Astrocyte (in vitro differentiated cells and primary cell): ENCODE measurements around the gene SRMS. TPM values are rescaled to one million over a fixed set of nuclear protein-coding genes. Genes with fewer than 3 reads are reported as not detected.

Experiments used
- DNase-seq: peaks from one replicate; pipeline ENCODE4 v3.0.0-alpha.2; 2010; ENCODE audit warnings: low read depth
- FAIRE-seq: peaks from 2 replicates; lab custom pipeline; 2011; peaks lifted over from hg19 to GRCh38; lab: Jason Lieb, UNC
- H2AFZ ChIP-seq: 2 replicates; pipeline ENCODE4 v1.6.0; 2012; ENCODE audit warnings: low read depth, low read length, inconsistent platforms
- H3K27ac ChIP-seq: 2 replicates; pipeline ENCODE4 v1.5.1; 2011; ENCODE audit warnings: low read depth, low read length, inconsistent platforms
- H3K27me3 ChIP-seq: 2 replicates; pipeline ENCODE4 v1.6.0; 2011; ENCODE audit warnings: low read length, inconsistent platforms; ENCODE audit not compliant: insufficient read depth
- H3K36me3 ChIP-seq: 2 replicates; pipeline ENCODE4 v1.5.1; 2011; ENCODE audit warnings: low read length, inconsistent platforms; ENCODE audit not compliant: insufficient read depth
- H3K4me1 ChIP-seq: 2 replicates; pipeline ENCODE4 v1.5.1; 2011; ENCODE audit warnings: low read length, inconsistent platforms; ENCODE audit not compliant: insufficient read depth
- H3K4me2 ChIP-seq: 2 replicates; pipeline ENCODE4 v1.6.0; 2012; ENCODE audit warnings: low read length, inconsistent platforms
- H3K4me3 ChIP-seq: 2 replicates; pipeline ENCODE4 v1.5.1; 2011; ENCODE audit warnings: low read depth, mild to moderate bottlenecking, low read length, inconsistent platforms; ENCODE audit not compliant: insufficient read depth
- H3K79me2 ChIP-seq: 2 replicates; pipeline ENCODE4 v1.6.0; 2012; ENCODE audit warnings: mild to moderate bottlenecking, low read length, inconsistent platforms; ENCODE audit not compliant: insufficient read depth
- H3K9ac ChIP-seq: 2 replicates; pipeline ENCODE4 v1.6.0; 2012; ENCODE audit warnings: mild to moderate bottlenecking, low read length, inconsistent platforms
- H3K9me3 ChIP-seq: 2 replicates; pipeline ENCODE4 v1.5.1; 2012; ENCODE audit warnings: low read depth, mild to moderate bottlenecking, low read length, inconsistent platforms; ENCODE audit not compliant: insufficient read depth
- H4K20me1 ChIP-seq: 2 replicates; pipeline ENCODE4 v1.6.0; 2012; ENCODE audit warnings: low read length, inconsistent platforms; ENCODE audit not compliant: insufficient read depth
- H3K27ac Mint-ChIP-seq: one replicate; pipeline ENCODE4 v1.8.0; 2021; ENCODE audit warnings: mild to moderate bottlenecking, mixed read lengths; ENCODE audit not compliant: unreplicated experiment
- H3K27me3 Mint-ChIP-seq: one replicate; pipeline ENCODE4 v1.8.0; 2021; ENCODE audit warnings: low read depth, mixed read lengths; ENCODE audit not compliant: unreplicated experiment
- H3K36me3 Mint-ChIP-seq: one replicate; pipeline ENCODE4 v1.8.0; 2021; ENCODE audit warnings: low read depth, mixed read lengths; ENCODE audit not compliant: unreplicated experiment
- H3K4me1 Mint-ChIP-seq: one replicate; pipeline ENCODE4 v1.8.0; 2021; ENCODE audit warnings: low read depth, mixed read lengths; ENCODE audit not compliant: unreplicated experiment
- H3K4me3 Mint-ChIP-seq: one replicate; pipeline ENCODE4 v1.8.0; 2021; ENCODE audit warnings: mild to moderate bottlenecking, moderate library complexity, mixed read lengths; ENCODE audit not compliant: unreplicated experiment
- H3K9me3 Mint-ChIP-seq: one replicate; pipeline ENCODE4 v1.8.0; 2021; ENCODE audit warnings: mild to moderate bottlenecking, mixed read lengths; ENCODE audit not compliant: unreplicated experiment
- CTCF ChIP-seq: IDR thresholded peaks from 2 replicates; pipeline ENCODE4 v1.5.1; 2011; ENCODE audit warnings: low read depth, mild to moderate bottlenecking, inconsistent platforms, low read length, moderate library complexity; ENCODE audit not compliant: insufficient read depth
- EZH2 ChIP-seq: IDR thresholded peaks from 2 replicates; pipeline ENCODE4 v1.6.1; 2012; ENCODE audit warnings: mild to moderate bottlenecking, low read length, inconsistent platforms; ENCODE audit not compliant: insufficient read depth
- total RNA-seq: library from RNA; stranded (reverse); gene quantifications from 2 replicates; pipeline ENCODE4 v1.2.1, GENCODE V29; 2021

SRMS gene
- total RNA-seq, 1 donor from 2014 or later: 0.14 TPM

- Histone ChIP-seq H4K20me1 (no peaks in the 10 kb centered on the region), H3K4me2 (no peak overlapping the region), H2AFZ (no peak overlapping the region), H3K79me2 (no peaks in the 10 kb centered on the region), H3K4me3 (no peak overlapping the region), H3K27me3 (peaks cover 2% of the 10 kb centered on the region), H3K36me3 (no peaks in the 10 kb centered on the region), H3K27ac (no peak overlapping the region), H3K4me1 (no peaks in the 10 kb centered on the region), H3K9ac (no peak overlapping the region), H3K9me3 (no peaks in the 10 kb centered on the region)
- Mint-ChIP-seq H3K4me3 (no peak overlapping the region), H3K27ac (no peak overlapping the region), H3K36me3 (peaks cover 2% of the 10 kb centered on the region), H3K9me3 (peaks cover 5% of the 10 kb centered on the region), H3K4me1 (no peaks in the 10 kb centered on the region), H3K27me3 (peaks cover 13% of the 10 kb centered on the region)
- no peak for FAIRE-seq
- DNase-seq: no peak
- TF ChIP-seq EZH2 (no peak), CTCF (no peak)
These were observed 53.5 kb downstream of the SRMS start for GRCh38 chr20:63494084-63494419.

DNA sequence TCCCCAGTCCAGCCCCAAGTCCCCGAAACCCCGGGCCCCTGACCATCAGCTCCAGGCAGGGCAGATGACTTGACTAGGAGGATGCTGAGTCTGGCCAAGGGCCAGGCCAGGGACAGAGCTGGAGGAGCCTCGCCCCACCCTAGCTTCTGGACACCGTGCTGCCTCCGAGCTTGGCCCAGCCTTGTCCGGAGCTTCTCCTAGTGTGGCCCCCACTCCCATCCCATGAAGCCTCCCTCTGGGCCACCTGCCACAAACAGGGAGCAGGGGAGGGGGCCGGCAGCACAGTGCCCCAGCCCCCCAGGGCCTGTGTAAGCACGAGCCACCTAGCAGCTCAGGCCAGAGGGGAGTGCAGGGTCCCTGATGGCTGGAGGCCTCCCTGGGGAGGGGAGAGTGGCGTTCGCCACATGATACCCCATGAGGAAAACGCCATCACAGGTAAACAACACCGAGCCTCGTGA, 54.0 kb downstream of the SRMS start:
- no peak overlapping the region for H2AFZ ChIP-seq
- Mint-ChIP-seq H3K4me3 (no peak overlapping the region), H3K4me1 (no peaks in the 10 kb centered on the region), H3K27ac (no peak overlapping the region), H3K36me3 (peaks cover 2% of the 10 kb centered on the region), H3K27me3 (peaks cover 13% of the 10 kb centered on the region), H3K9me3 (peaks cover 5% of the 10 kb centered on the region)
- H4K20me1 ChIP-seq: no peaks in the 10 kb centered on the region
- H3K79me2 ChIP-seq: no peaks in the 10 kb centered on the region
- no peak for FAIRE-seq
- no peak for DNase-seq
- no peak overlapping the region for H3K4me2 ChIP-seq
- TF ChIP-seq CTCF (no peak), EZH2 (no peak)
- no peaks in the 10 kb centered on the region for H3K9me3 ChIP-seq
- peaks cover 2% of the 10 kb centered on the region for H3K27me3 ChIP-seq
- no peaks in the 10 kb centered on the region for H3K36me3 ChIP-seq
- no peaks in the 10 kb centered on the region for H3K4me1 ChIP-seq
- H3K4me3 ChIP-seq: no peak overlapping the region
- no peak overlapping the region for H3K9ac ChIP-seq
- no peak overlapping the region for H3K27ac ChIP-seq

DNA sequence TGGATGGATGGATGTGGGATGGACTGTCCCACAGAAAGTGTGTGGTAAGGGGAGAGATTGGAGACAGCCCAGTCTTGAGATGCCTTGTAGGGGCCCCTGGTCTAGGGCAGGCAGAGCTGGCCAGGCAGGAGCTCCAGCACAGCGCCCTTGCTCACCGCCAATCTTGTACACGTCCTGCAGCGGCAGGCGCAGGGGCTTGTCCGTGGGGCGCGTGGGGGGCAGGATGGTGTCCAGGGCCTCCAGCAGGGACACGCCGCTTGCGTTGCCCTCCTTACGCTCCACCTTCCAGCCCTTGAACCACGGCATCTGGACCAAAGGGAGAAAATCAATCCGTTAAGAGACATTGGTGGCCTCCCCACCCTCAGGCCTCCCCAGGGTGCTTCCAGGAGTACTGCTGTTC, 54.6 kb downstream of the SRMS start:
- TF ChIP-seq EZH2 (no peak), CTCF (no peak)
- Histone ChIP-seq H3K4me1 (no peaks in the 10 kb centered on the region), H3K79me2 (no peaks in the 10 kb centered on the region), H3K4me3 (no peak overlapping the region), H3K36me3 (no peaks in the 10 kb centered on the region), H3K27me3 (peaks cover 2% of the 10 kb centered on the region), H2AFZ (no peak overlapping the region), H3K27ac (no peak overlapping the region), H3K9ac (no peak overlapping the region), H3K9me3 (no peaks in the 10 kb centered on the region), H4K20me1 (no peaks in the 10 kb centered on the region), H3K4me2 (no peak overlapping the region)
- FAIRE-seq: no peak
- H3K9me3 Mint-ChIP-seq: peaks cover 5% of the 10 kb centered on the region
- DNase-seq: no peak
- no peak overlapping the region for H3K4me3 Mint-ChIP-seq
- no peaks in the 10 kb centered on the region for H3K4me1 Mint-ChIP-seq
- no peak overlapping the region for H3K27ac Mint-ChIP-seq
- H3K36me3 Mint-ChIP-seq: peaks cover 2% of the 10 kb centered on the region
- peaks cover 13% of the 10 kb centered on the region for H3K27me3 Mint-ChIP-seq
